Stimulated activated CD4-positive, alpha-beta T cell treated with anti-CD3 and anti-CD28 coated beads, TNF-alpha, amount 100 ng/mL, for 4 hours (primary cell): Measurements from ENCODE around the gene FIBCD1.

Source experiments
- DNase-seq, 3 experiments: peaks; one replicate each; pipeline ENCODE4 v3.0.0-alpha.2; 2020; ENCODE audit warnings: low read depth in 3 of 3

FIBCD1 gene, protein sequence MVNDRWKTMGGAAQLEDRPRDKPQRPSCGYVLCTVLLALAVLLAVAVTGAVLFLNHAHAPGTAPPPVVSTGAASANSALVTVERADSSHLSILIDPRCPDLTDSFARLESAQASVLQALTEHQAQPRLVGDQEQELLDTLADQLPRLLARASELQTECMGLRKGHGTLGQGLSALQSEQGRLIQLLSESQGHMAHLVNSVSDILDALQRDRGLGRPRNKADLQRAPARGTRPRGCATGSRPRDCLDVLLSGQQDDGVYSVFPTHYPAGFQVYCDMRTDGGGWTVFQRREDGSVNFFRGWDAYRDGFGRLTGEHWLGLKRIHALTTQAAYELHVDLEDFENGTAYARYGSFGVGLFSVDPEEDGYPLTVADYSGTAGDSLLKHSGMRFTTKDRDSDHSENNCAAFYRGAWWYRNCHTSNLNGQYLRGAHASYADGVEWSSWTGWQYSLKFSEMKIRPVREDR

DNA sequence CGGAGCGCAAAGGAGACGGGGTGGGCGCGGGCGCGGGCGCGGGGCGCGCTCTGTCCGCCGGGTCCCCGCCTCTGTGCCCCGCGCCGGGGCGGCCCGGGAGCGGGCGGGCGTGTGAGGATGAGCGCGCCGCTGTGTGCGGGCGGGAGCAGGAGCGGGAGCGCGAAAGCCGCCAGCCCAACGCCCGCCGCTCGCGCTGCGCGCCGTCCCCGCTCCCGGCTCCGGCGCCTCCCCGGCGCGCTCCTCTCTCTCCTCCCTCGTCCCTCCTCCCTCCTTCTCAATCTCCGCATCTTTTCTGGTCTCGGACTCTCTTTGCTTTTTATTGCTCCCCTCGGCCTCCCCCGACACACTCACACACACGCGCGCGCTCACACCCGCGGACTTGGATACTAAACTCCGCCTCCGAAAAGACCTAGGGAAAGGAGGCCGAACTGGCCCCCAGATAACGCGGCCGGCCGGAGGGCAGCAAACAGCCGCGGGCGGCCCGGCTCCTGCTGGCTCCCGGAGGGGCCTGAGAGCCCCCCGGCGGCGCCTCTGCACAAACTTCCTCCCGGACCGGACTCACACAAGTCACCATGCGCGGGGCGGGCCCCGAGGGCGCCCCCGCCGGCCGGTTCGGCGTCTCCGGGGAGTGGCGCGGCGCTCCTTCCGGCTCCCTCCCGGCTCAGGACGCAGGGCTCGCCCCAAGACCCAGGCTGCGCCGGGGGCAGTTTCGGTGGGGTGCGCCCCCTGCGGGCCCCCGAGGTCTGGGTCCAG lies at the start of gene FIBCD1:
FIBCD1 (minus strand) TSS at position 596 of the 753 bp plus-strand sequence. CDS start 640 bp downstream, outside the sequence.
- no peak for DNase-seq

DNA sequence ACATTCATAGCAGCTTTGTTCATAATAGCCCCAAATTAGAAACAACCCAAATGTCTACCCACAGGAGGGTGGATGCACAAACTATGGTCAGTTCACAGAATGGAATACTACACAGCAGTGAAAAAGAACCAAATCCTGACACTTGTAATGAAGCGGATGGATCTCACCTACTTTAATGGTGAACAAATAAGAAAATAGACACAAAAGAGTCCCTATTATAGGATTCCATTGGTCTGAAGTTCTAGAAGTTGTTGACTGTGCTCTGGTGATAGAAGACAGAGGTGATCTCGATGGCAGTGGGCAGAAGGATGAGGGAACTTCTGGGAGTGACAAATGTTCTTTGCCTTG lies 49.3 kb upstream of the FIBCD1 start:
- DNase-seq: no peak

DNA sequence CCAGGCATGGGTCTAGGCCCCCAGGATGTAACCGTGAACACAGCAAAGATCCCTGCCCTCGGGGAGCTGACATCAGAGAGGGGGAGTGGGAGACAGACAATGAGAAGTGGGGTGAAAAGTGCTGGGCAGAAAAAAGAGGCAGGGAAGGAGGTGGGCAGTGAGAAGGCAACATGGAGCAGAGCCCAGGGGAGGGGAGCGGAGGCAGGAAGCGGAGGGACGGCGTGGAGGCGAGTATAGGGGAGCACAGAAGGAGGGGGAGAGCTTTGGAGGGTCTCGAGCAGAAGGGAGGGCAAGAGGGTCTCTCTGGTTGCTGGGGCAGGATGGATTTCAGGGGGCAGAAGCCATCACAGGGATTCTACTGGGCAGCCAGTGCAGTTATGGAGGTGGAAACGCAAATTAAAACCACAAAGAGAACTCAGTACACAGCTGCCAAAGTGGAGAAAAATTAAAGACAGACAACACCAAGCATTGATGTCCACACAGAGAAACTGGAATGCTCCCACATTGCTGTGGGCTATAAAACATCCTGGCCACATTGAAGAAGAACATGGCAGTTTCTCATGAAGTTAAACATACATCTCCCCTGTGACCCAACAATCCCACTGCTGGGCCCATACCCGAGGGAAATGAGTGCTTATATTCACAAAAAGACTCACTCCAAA lies 48.8 kb upstream of the FIBCD1 start:
- no peak for DNase-seq

DNA sequence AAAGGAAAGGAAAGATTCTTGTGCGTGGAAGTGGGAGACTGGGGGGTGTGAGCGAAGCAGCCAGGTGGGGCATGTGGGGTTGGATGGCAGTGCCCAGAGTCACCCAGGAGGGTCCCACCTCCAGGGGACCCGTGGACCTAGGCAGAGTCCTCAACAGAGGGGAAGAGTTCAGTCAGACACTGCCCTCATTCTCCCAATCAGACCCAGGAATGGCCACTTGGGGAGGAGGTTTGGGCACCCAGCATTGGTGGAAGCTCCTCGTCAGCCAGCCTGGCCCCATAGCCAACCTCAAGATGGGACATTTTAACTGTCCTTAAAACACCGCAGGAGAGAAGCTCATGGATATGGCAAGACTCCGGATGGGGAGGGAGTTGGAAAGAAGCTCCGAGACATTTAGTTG lies 48.0 kb upstream of the FIBCD1 start:
- DNase-seq: no peak

DNA sequence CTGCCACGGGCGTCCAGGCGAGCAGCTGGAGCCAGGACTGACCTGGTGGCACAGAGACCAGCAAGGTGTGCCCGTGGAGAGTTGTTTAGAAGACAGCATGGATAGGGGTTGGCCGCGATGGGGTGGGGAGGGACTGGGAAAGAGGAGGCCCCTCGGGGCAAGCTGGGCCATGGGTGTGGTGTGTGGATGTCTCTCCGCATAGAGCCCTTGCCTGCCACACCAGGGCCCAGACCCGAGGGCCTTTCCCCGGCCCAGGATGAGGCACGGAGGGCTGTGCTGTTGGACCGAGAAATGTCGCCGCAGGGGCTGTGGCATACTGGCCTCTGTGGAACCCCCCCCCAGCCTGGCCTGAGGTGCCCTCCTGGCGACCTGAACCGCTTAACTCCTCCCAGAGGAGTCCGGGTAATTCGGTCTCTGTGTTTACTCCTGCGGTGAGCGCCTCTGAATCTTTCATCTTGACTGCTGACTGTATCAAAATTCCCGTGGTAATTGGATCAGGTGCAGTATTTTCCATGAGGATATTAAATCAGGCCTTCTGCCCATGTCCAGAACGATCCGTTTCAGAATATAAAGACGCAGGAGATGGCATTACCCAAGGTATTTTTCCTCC lies 47.4 kb upstream of the FIBCD1 start:
- DNase-seq: no peak

DNA sequence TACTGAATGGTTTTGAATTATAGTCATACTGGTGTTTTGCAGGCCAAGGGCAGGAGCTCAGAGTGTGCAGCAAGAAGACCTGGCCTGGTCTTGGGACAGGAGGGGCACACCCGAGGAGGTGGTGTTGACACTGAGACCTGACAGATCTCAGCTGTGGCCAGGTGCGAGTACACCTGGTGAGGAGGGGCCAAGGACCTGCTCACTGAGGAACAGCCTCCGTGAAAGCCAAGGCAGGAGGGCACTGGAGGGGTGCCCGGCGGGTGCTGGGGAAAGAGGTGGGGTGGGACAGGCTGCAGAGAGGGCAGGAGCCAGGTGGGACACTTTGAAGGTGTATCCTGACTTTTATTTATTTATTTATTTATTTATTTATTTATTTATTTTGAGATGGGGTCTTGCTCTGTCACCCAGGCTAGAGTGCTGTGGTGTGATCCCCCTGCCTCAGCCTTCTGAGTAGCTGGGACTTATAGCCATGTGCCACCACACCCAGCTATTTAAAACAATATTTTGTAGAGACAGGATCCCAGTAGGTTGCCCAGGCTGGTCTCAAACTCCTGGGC lies 46.6 kb upstream of the FIBCD1 start:
- no peak for DNase-seq

DNA sequence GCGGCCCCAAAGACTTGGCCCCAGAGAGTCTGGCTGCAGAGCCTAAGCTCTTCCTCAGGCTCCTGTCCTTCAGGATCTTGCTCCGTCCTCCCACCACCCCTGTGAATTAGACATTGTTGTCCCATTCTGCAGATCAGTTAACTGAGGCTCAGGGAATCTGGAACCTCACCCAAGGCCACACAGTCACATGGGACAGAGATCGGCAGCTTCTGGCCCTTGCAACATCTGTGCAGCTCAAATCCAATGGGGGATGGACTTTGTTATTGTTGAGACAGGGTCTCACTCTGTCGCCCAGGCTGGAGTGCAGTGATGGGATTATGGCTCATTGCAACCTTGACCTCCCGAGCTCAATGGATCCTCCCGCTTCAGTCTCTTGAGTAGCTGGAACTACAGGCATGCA lies 46.0 kb upstream of the FIBCD1 start:
- no peak for DNase-seq

DNA sequence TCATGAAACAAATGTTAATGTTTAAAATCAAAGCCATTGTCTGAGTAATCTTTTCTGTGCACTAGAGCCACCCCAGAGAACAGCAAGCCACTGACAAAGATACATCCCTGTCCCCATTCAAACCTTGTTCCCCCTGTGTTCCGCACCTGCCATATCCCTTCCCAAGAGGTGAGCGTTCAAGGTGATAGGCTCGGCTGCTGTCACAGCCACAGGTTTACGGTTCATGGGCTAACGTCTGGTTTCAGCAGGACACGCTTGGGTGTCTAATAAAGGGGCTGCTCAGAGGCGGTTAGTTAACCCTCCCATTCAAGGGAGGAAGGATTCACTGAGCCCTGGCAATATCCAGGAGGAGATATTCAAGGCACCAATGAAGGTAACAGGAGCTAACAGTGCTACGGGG lies 45.5 kb upstream of the FIBCD1 start:
- no peak for DNase-seq

DNA sequence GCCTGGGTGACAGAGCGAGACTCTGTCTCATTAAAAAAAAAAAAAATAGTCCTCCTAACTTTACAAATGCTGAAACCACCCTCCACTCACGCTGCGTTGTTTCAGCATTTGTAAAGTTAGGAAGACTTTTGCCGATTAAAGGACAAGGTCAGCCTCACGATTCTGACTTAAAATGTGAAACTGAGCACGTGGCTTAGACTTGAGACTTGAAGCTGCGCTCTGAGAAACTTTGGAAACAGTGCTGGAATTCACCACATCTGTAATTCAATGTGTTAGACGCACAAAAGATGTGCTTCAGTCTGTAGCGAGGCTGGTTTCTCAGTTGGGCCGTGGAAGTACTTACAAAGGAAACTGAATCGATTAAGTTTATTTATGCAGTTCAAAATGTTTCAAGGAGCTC lies 44.9 kb upstream of the FIBCD1 start:
- no peak for DNase-seq

DNA sequence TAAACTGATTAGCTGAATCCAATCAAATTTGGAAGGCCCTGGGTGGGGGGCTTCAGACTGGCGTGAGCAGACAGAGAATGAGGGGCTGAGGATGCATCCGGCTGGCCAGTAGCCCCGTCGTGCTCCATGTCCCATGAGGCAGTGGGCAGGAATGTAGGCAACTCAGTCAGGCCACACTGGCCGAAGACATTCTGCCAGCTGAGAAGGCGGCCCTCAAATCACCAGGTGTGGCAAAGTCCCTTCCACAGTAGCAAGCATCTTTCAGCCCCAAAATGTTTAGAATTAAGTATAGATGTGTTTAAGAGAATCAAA lies 44.3 kb upstream of the FIBCD1 start:
- no peak for DNase-seq

DNA sequence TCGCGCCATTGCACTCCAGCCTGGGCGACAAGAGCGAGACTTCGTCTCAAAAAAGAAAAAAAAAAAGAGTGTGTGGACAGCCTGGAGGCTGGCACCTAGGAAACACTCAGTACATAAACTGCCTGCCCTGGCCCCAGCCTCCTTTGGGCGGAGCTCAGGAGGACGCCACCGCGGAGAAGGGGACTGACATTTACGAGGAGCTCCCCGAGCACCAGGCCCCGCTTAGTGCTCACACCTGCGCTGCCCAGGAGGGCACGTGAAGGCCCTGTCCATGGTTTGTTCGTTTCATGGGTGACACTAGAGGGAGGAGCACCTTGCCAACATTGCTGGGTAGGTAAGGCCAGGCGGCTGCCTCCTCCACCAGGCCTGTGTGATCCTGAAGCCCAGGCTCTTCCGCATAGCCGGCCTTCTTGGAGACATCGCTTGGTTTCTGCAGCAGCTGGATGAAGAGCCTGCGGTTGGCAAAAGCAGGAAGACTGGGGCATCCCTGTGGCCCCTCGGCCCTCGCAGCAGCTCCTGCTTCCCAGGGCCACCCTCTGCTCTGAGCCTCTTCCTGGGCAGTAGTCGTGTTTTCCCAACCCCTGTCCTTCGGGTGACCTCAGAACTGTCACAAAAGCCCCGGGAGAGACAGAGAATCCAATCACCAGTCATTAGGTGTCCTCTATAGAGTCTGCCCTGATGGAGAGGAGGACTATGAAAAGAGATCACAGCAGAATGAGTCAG lies 43.8 kb upstream of the FIBCD1 start:
- DNase-seq: no peak

DNA sequence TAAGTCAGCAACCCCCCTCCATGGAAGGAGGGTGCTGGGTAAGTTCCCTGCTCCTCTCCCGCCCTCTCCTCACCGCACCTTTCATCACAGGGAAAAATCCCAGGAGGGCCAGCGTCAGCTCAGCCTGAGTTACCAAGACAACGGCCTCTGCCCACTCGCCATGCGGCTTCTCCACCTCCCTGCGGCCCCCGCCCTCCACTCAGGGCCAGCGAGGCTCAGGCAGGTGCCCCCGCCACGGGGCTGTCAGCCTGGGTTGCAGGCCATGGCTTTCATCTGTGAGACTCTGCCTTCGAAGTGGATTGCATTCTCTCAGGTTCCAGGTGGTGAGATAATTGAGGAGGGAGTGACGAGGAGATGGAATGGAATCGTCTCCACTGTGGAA lies 42.7 kb upstream of the FIBCD1 start:
- no peak for DNase-seq

DNA sequence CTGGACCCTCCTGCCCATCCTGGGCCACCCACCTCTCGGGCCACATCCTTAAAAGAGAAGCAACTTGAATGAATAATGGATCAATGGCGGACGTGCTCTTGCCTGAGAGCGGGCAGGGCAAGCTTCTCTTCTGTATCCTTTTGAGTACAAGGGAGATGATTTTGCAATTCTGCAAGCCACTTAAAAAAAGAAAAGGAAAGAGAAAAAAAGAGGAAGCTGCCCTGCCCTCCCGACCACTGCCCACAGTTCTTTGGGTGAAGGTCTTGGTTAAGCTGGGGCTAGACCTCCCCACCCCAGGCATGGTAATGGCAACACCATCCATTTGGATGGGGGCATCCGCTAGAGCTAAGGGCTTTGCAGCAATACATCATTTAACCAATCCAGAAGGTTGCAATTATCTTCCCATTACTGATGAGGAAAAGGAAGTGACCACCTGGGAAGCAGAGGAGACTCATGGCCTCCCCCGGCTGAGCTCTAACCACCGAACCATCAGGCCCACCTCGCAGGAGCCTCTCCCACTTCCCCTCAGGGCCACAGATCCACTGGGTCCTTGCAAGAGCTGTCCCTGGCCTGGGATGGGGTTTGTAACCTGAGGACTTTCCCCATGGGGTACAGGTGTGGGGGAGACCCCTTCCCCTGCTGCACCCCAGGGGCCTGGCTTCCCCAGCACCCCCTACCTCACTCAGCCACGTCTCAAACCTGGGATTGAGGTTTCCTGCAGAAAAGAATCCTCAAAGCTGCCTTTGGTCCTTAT lies 42.1 kb upstream of the FIBCD1 start:
- DNase-seq: no peak

DNA sequence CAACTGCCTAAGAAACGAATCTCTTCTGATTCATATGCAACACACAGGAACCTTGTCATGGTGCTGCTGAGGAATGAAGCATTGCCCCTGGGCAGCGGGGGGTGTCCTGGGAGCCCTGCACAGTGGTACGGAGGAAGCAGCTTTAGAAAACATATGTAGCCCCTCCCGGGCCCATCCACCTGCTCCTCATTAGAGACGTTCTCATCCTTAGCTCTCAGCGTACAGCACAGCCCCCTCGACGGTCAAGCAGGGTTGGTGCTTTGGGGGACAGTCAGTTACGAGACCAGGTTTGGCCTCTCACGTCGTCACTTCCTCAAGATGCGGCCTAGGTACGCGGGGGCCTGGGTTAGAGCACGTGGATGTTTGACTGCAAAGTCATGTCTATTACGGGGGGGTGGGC lies 41.5 kb upstream of the FIBCD1 start:
- no peak for DNase-seq

DNA sequence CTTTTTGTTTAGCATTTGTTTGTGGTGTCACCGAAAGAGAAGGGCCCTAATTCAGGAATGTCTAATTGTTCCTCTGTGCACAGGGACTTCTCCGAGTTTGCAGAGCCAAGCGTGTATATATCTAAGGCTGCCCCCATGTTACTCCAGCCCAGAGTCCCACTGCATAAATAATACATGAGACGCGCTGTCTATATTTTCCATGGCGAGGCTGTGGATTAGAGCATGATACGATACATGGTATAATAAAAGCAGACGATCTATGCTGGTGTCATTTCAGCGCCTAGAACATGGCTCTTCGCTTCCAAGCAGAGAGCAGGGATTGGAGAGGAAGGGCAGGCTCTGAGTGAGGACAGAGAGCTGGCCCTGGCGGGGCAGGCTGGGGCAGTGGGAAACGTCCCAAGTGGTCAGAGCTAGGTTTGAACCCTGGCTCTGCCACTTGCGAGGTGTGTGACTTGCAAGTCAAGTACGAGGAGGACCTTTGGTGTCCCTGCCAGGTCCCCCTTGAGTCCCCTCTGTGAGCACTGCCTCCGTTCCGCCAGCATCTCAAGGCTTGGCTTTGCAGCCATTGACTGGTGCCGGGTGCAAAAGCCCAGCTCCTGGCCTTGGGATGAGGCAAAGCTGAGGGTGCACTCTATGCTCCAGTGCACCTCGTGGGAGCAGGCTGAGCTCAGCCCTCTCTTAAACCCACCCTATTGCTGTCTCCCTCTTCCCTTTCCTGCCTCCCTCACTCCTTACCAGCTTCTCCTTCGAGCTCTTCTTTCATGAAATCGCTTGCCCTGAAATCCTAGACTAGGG lies 40.7 kb upstream of the FIBCD1 start:
- no peak for DNase-seq

DNA sequence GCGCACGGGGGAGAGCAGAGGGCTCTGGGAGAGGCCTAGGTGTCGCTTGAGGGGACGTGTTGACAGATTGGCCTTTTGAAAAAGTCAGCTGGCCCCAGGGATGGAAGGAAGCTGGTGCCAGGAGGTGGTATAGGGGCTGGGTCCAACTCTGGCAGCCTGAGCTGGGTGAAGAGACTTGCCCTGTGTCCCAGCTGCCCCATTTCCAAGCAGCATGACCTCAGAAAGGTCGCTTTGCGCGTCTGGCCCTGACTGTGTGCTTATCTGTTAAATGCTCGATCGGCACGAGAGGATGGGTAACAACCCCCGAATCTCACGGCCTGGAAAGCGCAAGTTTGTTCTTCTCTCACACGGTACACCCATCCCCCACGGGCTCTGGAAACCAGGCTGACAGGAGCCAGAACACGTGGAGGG lies 38.8 kb upstream of the FIBCD1 start:
- no peak for DNase-seq

DNA sequence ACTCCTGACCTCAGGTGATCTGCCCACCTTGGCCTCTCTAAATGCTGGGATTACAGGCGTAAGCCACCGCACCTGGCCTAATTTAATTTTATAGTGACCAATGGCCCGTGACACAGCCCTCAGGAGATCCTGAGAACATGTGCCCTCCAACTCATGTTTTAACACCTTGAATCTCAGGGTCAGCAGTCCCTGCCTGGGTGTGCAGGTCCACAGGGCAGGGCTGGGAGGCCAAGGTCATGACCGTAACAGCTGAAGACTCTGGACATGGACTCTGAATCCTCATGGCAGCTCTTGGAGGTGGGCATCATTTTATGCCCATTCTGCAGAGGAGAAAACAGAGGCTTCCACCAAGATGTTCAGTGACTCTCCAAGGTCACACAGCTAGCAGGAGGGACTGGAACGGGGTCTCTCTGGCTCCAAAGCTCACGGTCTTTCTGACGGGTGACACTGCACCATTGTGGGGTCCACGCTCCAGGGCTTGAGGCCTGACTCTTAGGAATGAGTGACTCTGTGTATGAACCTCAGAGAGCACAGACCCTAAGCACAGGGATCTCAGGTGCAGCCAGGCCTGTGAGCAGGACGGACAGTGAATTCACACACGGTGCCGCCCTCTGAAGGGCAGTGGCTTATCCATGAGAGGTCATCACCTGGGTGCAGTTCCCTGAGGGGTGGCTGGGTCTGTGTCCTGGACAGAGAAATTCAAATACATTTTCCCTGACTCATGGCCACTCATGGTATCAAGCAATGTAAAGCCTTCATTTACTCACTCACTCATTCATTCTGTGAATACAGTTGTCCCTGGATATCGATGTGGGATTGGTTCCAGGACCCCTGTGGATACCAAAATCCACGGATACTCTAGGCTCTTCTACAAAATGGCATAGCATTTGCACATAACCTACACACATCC lies 37.1 kb upstream of the FIBCD1 start:
- no peak for DNase-seq

DNA sequence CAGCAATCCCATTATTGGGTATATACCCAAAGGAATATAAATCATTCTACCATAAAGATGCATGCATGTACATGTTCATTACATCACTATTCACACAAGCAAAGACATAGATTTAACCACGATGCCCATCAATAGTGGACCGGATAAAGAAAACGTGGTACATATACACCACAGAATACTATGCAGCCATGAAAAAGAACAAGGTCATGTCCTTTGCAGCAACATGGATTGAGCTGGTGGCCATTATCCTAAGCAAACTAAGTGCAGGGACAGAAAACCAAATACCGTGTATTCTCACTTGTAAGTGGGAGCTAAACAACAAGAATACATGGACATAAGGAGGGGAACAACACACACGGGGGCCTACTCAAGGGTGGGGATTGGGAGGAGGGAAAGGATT lies 36.1 kb upstream of the FIBCD1 start:
- DNase-seq: no peak

DNA sequence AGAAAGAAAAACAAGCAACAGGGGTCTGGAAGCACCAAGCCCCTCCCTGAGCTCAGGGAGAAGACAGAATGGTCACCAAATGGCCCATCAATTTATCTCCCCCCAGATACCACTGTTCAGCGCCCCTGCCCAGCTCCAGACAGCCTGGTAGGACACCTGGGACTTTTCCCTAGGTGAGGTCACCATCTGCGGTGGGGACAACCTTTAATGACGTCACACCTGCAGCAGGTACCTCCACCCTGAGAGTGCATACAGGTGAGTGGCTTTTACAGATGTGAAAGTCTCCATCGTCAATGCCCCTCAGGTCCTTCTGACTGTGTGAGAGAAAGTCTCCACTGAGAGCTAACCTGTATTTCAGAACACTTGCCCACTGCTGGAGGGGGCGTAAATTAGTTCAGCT lies 35.6 kb upstream of the FIBCD1 start:
- DNase-seq: no peak
